ENCODE results near the gene KCNK3.

GRCh38 chr2:26709323-26710110 lies 17.0 kb downstream of the KCNK3 start:
- no peak for TF ChIP-seq MXI1 (IDR thresholded peaks at IDR 0.05; ENCODE audit: low read depth, low read length)
- no peak for TF ChIP-seq POLR2AphosphoS5 (IDR thresholded peaks at IDR 0.05; ENCODE audit: low read depth, low read length)
- TF ChIP-seq RCOR1 (IDR thresholded peaks at IDR 0.05; ENCODE audit: low read length): no peak

Measured in SK-N-SH (cell line).